ENCODE results near the gene TMEM200C.

GRCh38 chr18:5895299-5895875 is at the start of gene TMEM200C:
- TF ChIP-seq CTCF (IDR thresholded peaks at IDR 0.05; ENCODE audit: poor library complexity) = no peak
- no peak for TF ChIP-seq EZH2 (IDR thresholded peaks at IDR 0.05; ENCODE audit: borderline replicate concordance)

Measured in hepatocyte (in vitro differentiated cells).